AG04450 (cell line): Measurements from ENCODE around the gene RAB11FIP5. TPM values are rescaled to one million over a fixed set of nuclear protein-coding genes. Genes with fewer than 3 reads are reported as not detected.
A peak's percentile ranks its signal among the peaks of the same experiment; 100 is the strongest.

Source experiments
- CTCF ChIA-PET: fragments of 300-600, 350-600 bp; formaldehyde crosslinking; extraction: SDS; loops from one replicate; lab custom pipeline; 2022; ENCODE audit warnings: antibody characterized with exemption, inconsistent platforms; lab: Charles Lee
- POLR2A ChIA-PET: fragments of 350-600 bp; formaldehyde crosslinking; extraction: SDS; loops from one replicate; lab custom pipeline; 2021; ENCODE audit warnings: antibody characterized with exemption, inconsistent platforms; lab: Yijun Ruan, JAX
- DNase-seq: peaks from one replicate; pipeline ENCODE4 v3.0.0-alpha.2; 2011; ENCODE audit warnings: low read depth, low spot score
- H3K27ac ChIP-seq: one replicate; pipeline ENCODE4 v1.5.1; 2012; ENCODE audit warnings: low read depth, low read length, control low read depth
- H3K27me3 ChIP-seq: one replicate; pipeline ENCODE4 v1.6.0; 2012; ENCODE audit warnings: low read length; ENCODE audit not compliant: control insufficient read depth, insufficient read depth
- H3K4me3 ChIP-seq: 2 replicates; pipeline ENCODE4 v1.5.1; 2011; ENCODE audit warnings: mild to moderate bottlenecking, low read depth, low read length, control low read depth
- H3K9me3 ChIP-seq: 2 replicates; pipeline ENCODE4 v1.5.1; 2012; ENCODE audit warnings: low read length; ENCODE audit not compliant: control insufficient read depth, insufficient read depth
- polyA plus RNA-seq: library from polyadenylated mRNA; depleted of rRNA; stranded (reverse); fragments of >200 nt; gene quantifications from 2 replicates; pipeline ENCODE4 v1.2.3, GENCODE V29; 2011
- TF ChIP-seq, protein P1 (sequence below): IDR thresholded peaks from 2 replicates; pipeline ENCODE4 v1.5.1; 2011; ENCODE audit warnings: low read depth, low read length, control low read depth, inconsistent platforms

Gene RAB11FIP5
- polyA plus RNA-seq, 1 experiment, result 29.6 TPM

DNA sequence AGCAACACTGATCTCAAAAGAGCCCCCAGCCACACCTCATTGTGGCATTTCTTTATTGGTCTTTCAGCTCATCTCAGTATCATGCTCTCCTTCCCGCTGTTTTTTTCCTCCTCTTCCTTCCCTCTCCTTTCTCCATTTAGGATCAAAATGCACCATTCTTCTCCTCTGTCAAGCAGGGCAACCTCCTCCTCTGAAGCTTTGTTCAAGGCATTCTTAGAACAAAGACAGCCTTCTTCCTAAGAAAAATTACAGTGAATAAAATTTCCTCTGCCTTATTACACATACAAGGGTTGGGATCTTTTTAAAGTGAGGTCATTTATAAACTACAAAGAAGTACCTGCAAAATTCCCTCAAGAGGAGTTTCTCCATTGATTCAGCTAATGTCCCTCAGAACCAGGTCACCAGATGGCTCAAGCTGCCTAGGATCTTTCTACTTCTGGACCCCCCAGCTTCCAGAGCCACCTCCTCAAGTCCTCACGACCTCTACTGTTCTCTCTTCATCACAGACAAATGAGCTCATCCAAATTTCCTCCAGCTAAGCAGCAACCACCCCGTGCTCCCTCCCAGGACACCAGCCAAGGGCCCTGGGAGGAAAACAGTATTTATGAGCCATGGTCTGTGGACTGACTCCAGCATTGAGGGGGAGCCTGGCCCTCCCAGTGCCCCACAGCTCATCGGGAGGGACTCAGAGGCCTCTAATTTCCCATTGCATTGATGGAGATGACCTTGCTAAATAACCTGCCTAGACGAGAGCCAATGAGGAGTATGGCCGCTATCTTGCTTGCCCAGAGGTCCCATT, 59.2 kb downstream of the RAB11FIP5 start:
- POLR2A ChIA-PET, result interaction anchor here (0.7 kb wide), 2 partner anchors 48 to 129 kb away, joined by 5 read pairs; no protein-coding TSS in a partner anchor
- peak; percentile 11 for DNase-seq

DNA sequence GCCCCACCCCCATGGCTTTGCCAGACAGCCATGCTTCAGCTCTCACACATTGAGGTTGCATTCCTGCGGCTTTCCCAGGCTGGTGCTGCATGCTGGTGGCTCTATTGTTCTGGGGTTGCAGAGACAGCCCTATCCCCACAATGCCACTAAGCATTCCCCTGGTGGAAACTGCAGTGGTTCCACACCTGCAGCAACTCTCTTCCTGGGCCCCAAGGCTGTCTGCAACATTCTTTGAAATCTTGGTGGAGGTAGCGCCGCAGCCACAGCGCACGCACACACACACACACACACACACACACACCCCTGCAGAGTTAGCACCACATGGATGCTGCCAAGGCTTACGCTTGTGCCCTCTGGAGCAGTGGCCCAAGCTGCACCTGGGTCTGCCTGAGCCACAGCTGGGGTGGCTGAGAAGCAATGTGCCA, 62.6 kb downstream of the RAB11FIP5 start:
- TF ChIP-seq, protein P1, sequence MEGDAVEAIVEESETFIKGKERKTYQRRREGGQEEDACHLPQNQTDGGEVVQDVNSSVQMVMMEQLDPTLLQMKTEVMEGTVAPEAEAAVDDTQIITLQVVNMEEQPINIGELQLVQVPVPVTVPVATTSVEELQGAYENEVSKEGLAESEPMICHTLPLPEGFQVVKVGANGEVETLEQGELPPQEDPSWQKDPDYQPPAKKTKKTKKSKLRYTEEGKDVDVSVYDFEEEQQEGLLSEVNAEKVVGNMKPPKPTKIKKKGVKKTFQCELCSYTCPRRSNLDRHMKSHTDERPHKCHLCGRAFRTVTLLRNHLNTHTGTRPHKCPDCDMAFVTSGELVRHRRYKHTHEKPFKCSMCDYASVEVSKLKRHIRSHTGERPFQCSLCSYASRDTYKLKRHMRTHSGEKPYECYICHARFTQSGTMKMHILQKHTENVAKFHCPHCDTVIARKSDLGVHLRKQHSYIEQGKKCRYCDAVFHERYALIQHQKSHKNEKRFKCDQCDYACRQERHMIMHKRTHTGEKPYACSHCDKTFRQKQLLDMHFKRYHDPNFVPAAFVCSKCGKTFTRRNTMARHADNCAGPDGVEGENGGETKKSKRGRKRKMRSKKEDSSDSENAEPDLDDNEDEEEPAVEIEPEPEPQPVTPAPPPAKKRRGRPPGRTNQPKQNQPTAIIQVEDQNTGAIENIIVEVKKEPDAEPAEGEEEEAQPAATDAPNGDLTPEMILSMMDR, result no peak
- Histone ChIP-seq H3K27me3 (no peaks in the 10 kb centered on the region), H3K4me3 (no peak overlapping the region), H3K27ac (no peak overlapping the region), H3K9me3 (no peaks in the 10 kb centered on the region)
- DNase-seq, result no peak
- POLR2A ChIA-PET, result no interaction called here
- CTCF ChIA-PET, result no interaction called here

More for the DNA sequence above, 59.2 kb downstream of the RAB11FIP5 start:
- Histone ChIP-seq H3K4me3 (no peak overlapping the region), H3K9me3 (peaks cover 3% of the 10 kb centered on the region; the same call in 1 of the 2 replicates), H3K27ac (peak overlapping the region; percentile 35), H3K27me3 (no peaks in the 10 kb centered on the region)
- TF ChIP-seq, protein P1, result no peak
- CTCF ChIA-PET, result interaction anchor here (0.7 to 1.5 kb wide), 3 partner anchors 33 to 124 kb away, joined by 3 to 8 read pairs (median 5); no protein-coding TSS in a partner anchor

DNA sequence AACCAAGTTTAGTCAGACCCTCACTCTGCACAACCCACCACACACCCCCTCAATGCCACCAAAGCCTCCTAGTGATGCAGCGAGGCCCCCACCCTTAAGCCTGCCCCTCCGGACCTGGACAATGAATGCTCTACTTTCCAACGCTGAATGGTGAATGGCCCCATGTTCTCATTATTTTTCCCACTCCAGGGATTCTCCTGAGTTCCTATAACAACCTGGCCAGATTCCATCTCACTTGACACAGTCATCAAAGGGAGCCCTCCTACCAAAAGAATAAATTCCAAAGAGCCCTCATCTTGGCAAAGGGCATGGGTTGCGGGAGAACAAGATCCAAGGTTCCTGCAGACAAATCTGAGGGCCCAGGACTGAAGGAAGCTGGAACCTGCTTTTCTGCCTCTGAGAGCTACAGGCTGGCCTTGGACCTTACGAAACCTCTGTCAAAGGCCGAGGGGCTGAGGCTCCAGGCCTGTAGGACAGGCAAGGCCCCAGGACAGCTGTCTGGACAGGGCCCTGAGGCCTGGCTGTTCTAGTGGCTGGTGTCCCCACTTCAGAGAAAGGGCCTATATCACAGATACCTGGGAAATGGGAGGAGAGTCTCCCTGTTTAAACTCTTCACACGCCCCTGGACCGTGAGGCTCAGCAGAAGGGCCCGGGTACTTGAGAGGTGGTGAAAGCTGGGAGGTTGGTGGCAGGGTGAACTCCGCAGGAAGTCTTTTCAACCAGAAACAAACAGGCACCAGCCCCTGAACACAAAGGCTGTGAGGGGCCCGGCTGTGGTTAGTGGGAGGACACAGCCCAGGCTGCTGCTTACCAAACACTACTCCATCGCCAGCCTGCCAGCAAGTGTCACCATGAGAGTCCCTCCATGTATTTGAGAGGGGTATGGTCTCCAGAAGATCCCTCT, 68.6 kb downstream of the RAB11FIP5 start:
- no peaks in the 10 kb centered on the region for H3K9me3 ChIP-seq
- TF ChIP-seq, protein P1, result no peak
- H3K4me3 ChIP-seq, result no peak overlapping the region
- CTCF ChIA-PET, result no interaction called here
- no peaks in the 10 kb centered on the region for H3K27me3 ChIP-seq
- POLR2A ChIA-PET, result no interaction called here
- H3K27ac ChIP-seq, result no peak overlapping the region
- no peak for DNase-seq

DNA sequence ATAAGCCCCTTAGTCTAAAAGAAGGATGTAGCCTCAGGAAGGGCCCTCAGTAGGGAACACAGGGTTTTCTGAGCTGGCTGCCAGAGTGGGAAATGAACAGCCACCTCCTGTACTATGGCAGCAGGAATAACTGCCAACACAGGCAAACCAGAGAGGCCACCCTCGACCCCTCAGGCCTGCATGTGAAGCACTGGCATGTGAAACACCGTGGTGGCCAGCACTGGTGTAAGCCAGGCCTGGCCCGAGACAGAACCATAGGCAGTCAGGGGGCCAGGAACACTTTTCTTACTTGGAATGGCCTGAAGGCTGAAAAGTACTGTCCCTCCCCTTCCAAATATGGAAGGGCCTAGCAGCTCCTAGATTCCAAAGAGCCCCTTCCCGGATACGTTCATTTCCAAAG, 69.5 kb downstream of the RAB11FIP5 start:
- TF ChIP-seq, protein P1, result no peak
- no peaks in the 10 kb centered on the region for H3K9me3 ChIP-seq
- ChIA-PET CTCF (no interaction called here), POLR2A (no interaction called here)
- H3K27me3 ChIP-seq, result no peaks in the 10 kb centered on the region
- no peak overlapping the region for H3K27ac ChIP-seq
- no peak for DNase-seq
- H3K4me3 ChIP-seq, result no peak overlapping the region
